Suprapubic skin (tissue), 3 donors: ENCODE measurements around the gene UTRN.

Experiments
- CTCF ChIP-seq, 2 donors: fragments of 200-600 bp in 1 of 2; fragments of 450-650 bp in 1 of 2; sonication (generic) in 1 of 2; IDR thresholded peaks; one replicate each; pipeline ENCODE4 v1.5.1; 2016 to 2019; ENCODE audit warnings: antibody characterized with exemption in 2 of 2, mild to moderate bottlenecking in 1 of 2, moderate library complexity in 1 of 2
- POLR2AphosphoS5 ChIP-seq, 3 donors: sonication (generic); formaldehyde crosslinking; IDR thresholded peaks; one replicate each; pipeline ENCODE4 v1.6.1; 2017; ENCODE audit warnings: antibody characterized with exemption in 3 of 3

GRCh38 chr6:144252259-144252658 lies 32.9 kb upstream of the UTRN start:
- TF ChIP-seq CTCF (IDR thresholded peaks at IDR 0.05), result no peak
- no peak for TF ChIP-seq POLR2AphosphoS5 (IDR thresholded peaks at IDR 0.05)
